Common myeloid progenitor, CD34-positive (primary cell): Measurements from ENCODE around the gene OCA2.

Source experiments
- CTCF ChIA-PET: fragments of 350-600 bp; sonication (Branson Sonifier 250); formaldehyde crosslinking; loops from one replicate; lab custom pipeline; 2021; ENCODE audit warnings: antibody characterized with exemption; lab: Charles Lee
- POLR2A ChIA-PET: fragments of 350-600 bp; sonication (Branson Sonifier 250); formaldehyde crosslinking; loops from one replicate; lab custom pipeline; 2021; ENCODE audit warnings: antibody characterized with exemption; lab: Charles Lee
- DNase-seq, 3 donors: peaks; one replicate each; pipeline versions ENCODE4 v3.0.0 to v3.0.0-alpha.2; 2013
- H3K27ac ChIP-seq, 2 experiments: 1 replicate in 1 of 2; 2 replicates in 1 of 2; pipeline ENCODE4 v1.7.0; 2013; ENCODE audit warnings: inconsistent platforms in 2 of 2, low read length in 2 of 2, mild to moderate bottlenecking in 2 of 2, low read depth in 1 of 2, moderate library complexity in 1 of 2; ENCODE audit not compliant: severe bottlenecking in 2 of 2, insufficient read depth in 1 of 2, poor library complexity in 1 of 2
- H3K27me3 ChIP-seq, 5 experiments: replicated peaks in 2 of 5; 1 replicate in 3 of 5; 2 replicates in 2 of 5; pipeline versions ENCODE4 v1.6.1 to v1.7.0; 2013; ENCODE audit warnings: low read length in 4 of 5, mild to moderate bottlenecking in 2 of 5, moderate library complexity in 2 of 5, inconsistent platforms in 1 of 5; ENCODE audit not compliant: insufficient read depth in 5 of 5, control insufficient read depth in 4 of 5
- H3K36me3 ChIP-seq, 4 experiments: 1 replicate in 2 of 4; 2 replicates in 2 of 4; pipeline versions ENCODE4 v1.6.1 to v1.7.0; 2013; ENCODE audit warnings: low read length in 3 of 4, control low read depth in 1 of 4, mild to moderate bottlenecking in 1 of 4; ENCODE audit not compliant: control insufficient read depth in 4 of 4, insufficient read depth in 4 of 4
- H3K4me1 ChIP-seq, 4 experiments: 1 replicate in 3 of 4; 2 replicates in 1 of 4; pipeline versions ENCODE4 v1.6.1 to v1.7.1; 2013; ENCODE audit warnings: low read length in 3 of 4, mild to moderate bottlenecking in 3 of 4, control low read depth in 1 of 4, inconsistent platforms in 1 of 4, moderate library complexity in 1 of 4; ENCODE audit not compliant: control insufficient read depth in 4 of 4, insufficient read depth in 4 of 4; ENCODE audit errors: control extremely low read depth in 1 of 4
- H3K4me3 ChIP-seq, 7 experiments: 1 replicate in 4 of 7; 2 replicates in 3 of 7; pipeline versions ENCODE4 v1.5.1 to v1.7.0; 2013; ENCODE audit warnings: mild to moderate bottlenecking in 7 of 7, low read length in 6 of 7, moderate library complexity in 6 of 7, inconsistent platforms in 2 of 7, low read depth in 2 of 7, control low read depth in 1 of 7; ENCODE audit not compliant: insufficient read depth in 4 of 7, control insufficient read depth in 1 of 7; ENCODE audit errors: extremely low read depth in 1 of 7
- H3K9me3 ChIP-seq, 5 experiments: 1 replicate in 4 of 5; 2 replicates in 1 of 5; pipeline versions ENCODE4 v1.6.1 to v1.7.1; 2013; ENCODE audit warnings: low read length in 4 of 5, mild to moderate bottlenecking in 2 of 5, inconsistent platforms in 1 of 5, low read depth in 1 of 5, moderate library complexity in 1 of 5; ENCODE audit not compliant: control insufficient read depth in 4 of 5, insufficient read depth in 2 of 5; ENCODE audit errors: control extremely low read depth in 1 of 5
- WGBS: methylation state at CpG from one replicate; pipeline ENCODE4 v1.1.5; 2013; ENCODE audit not compliant: insufficient coverage; 5-methylcytosine and 5-hydroxymethylcytosine counted together

The OCA2 gene

DNA sequence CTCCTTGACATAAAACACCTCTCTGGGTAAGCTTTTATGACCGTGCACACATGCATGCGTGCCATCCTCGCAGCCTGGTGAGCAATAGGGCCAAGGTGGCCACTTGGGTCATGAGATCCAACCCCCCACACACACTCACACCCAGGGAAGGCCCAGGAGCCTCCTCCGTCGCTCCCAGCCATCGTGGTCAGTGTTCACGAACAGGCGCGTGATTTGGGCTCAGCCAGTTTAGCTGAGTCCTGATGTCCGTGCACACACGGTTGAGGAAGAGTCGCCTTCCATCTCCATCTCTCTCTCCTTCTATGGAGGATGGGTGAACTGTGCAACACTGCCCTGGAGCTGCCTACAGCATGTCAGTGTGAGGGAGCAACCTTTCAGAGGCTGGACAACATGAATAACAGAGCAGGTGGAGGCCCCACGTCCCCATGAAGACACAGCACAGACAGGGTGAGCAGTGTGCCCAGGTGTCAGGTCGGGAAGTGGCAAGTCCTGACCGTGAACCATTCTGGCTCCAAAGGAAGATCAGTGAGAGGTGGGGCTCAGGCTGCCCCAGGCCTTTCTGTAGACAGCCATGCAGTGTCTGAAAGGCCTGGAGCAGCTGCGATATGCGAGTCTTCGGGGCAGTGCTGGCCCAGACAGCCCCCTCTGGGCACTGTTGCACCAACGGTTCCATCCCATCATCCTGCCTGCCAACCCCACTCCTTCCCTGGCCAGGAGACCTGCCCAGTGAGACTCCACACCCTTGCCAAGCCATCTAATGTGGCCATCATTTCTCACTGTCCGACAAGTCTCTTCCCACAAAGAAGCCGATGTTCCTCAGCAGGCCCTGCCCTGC lies 253.4 kb downstream of the OCA2 start:
- H3K4me1 ChIP-seq = no peaks in the 10 kb centered on the region
- DNase-seq = no peak
- WGBS = 94% methylated on average over 15 of the region's 21 CpGs
- H3K9me3 ChIP-seq = peaks cover 0 to 12% (median 0%) of the 10 kb centered on the region in 5 experiments
- ChIA-PET CTCF (no interaction called here), POLR2A (no interaction called here)
- H3K27ac ChIP-seq = no peak overlapping the region
- no peaks in the 10 kb centered on the region for H3K27me3 ChIP-seq
- no peak overlapping the region for H3K4me3 ChIP-seq
- H3K36me3 ChIP-seq = no peaks in the 10 kb centered on the region

- H3K27me3 ChIP-seq = no peaks in the 10 kb centered on the region
- no peak overlapping the region for H3K27ac ChIP-seq
- peaks cover 0 to 12% (median 0%) of the 10 kb centered on the region in 5 experiments for H3K9me3 ChIP-seq
- no peak for DNase-seq
- POLR2A ChIA-PET = no interaction called here
- 81% methylated on average over 13 of the region's 13 CpGs for WGBS
- H3K4me1 ChIP-seq = no peaks in the 10 kb centered on the region
- H3K36me3 ChIP-seq = no peaks in the 10 kb centered on the region
- H3K4me3 ChIP-seq = no peak overlapping the region
- CTCF ChIA-PET = no interaction called here
Observed at GRCh38 chr15:27844018-27844666, 255.0 kb downstream of the OCA2 start.

DNA sequence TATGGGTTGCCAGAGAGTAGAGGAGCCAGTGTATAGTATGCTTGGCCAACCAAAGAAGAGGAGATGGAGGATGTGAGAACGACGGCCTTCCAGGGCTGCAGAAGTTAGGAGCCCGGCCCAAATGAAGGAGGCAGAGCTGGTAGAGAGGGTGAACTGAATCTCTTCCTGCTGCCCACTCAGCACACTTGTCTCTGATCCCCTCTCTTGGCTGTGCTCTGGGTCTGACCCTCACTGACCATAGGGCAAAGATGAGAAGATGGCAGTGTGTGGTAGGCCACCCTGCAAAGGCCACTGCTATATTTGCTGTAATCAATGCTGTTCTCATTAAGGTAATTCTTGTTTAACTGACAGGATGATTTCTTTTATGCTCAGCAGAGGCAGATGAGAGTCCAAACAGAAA lies 256.0 kb downstream of the OCA2 start:
- ChIA-PET POLR2A (no interaction called here), CTCF (no interaction called here)
- no peaks in the 10 kb centered on the region for H3K4me1 ChIP-seq
- 90% methylated on average over 2 of the region's 3 CpGs for WGBS
- H3K36me3 ChIP-seq = no peaks in the 10 kb centered on the region
- H3K4me3 ChIP-seq = no peak overlapping the region
- peaks cover 0 to 3% (median 0%) of the 10 kb centered on the region in 5 experiments for H3K9me3 ChIP-seq
- no peak overlapping the region for H3K27ac ChIP-seq
- no peak for DNase-seq
- peaks cover 0 to 4% (median 0%) of the 10 kb centered on the region in 5 experiments for H3K27me3 ChIP-seq

- CTCF ChIA-PET = no interaction called here
- 97% methylated on average over 3 of the region's 3 CpGs for WGBS
Observed at GRCh38 chr15:27842526-27842925, 256.6 kb downstream of the OCA2 start.

GRCh38 chr15:27835233-27835939 lies 263.7 kb downstream of the OCA2 start:
- Histone ChIP-seq H3K36me3 (no peaks in the 10 kb centered on the region), H3K4me3 (no peak overlapping the region), H3K27ac (no peak overlapping the region), H3K4me1 (no peaks in the 10 kb centered on the region), H3K27me3 (peaks cover 0 to 11% (median 7%) of the 10 kb centered on the region in 5 experiments), H3K9me3 (no peaks in the 10 kb centered on the region)
- POLR2A ChIA-PET = no interaction called here
- CTCF ChIA-PET = no interaction called here
- no peak for DNase-seq
- over 99% methylated on average over 9 of the region's 13 CpGs for WGBS

More at GRCh38 chr15:27842526-27842925, 256.6 kb downstream of the OCA2 start:
- H3K27ac ChIP-seq = no peak overlapping the region
- no peak for DNase-seq
- no peaks in the 10 kb centered on the region for H3K4me1 ChIP-seq
- peaks cover 0 to 2% (median 0%) of the 10 kb centered on the region in 5 experiments for H3K9me3 ChIP-seq
- no peaks in the 10 kb centered on the region for H3K36me3 ChIP-seq
- H3K4me3 ChIP-seq = no peak overlapping the region
- peaks cover 0 to 5% (median 4%) of the 10 kb centered on the region in 5 experiments for H3K27me3 ChIP-seq
- POLR2A ChIA-PET = no interaction called here

GRCh38 chr15:27834684-27835083 lies 264.4 kb downstream of the OCA2 start:
- Histone ChIP-seq H3K9me3 (no peaks in the 10 kb centered on the region), H3K27ac (no peak overlapping the region), H3K36me3 (no peaks in the 10 kb centered on the region), H3K4me1 (no peaks in the 10 kb centered on the region), H3K4me3 (no peak overlapping the region), H3K27me3 (peaks cover 0 to 11% (median 7%) of the 10 kb centered on the region in 5 experiments)
- WGBS = 95% methylated on average over 10 of the region's 10 CpGs
- ChIA-PET CTCF (no interaction called here), POLR2A (no interaction called here)
- no peak for DNase-seq
